Liver (tissue), 3 donors: ENCODE results near the gene LBP.

Experiments
- ATF3 ChIP-seq: IDR thresholded peaks from 2 replicates; pipeline ENCODE4 v1.6.1; 2016; ENCODE audit warnings: antibody characterized with exemption
- CTCF ChIP-seq: fragments of 150-350 bp; IDR thresholded peaks from 2 replicates; pipeline ENCODE4 v1.5.1; 2017; ENCODE audit warnings: improper control_type of control experiment, low read depth, low read length; ENCODE audit not compliant: missing input control
- FOXA1 ChIP-seq: IDR thresholded peaks from 2 replicates; pipeline ENCODE4 v1.6.1; 2016; ENCODE audit warnings: antibody characterized with exemption
- GABPA ChIP-seq, 2 donors: IDR thresholded peaks in 1 of 2; conservative IDR thresholded peaks in 1 of 2; 2 replicates each; pipeline ENCODE4 v1.6.1; 2016; ENCODE audit warnings: antibody characterized with exemption in 2 of 2, mild to moderate bottlenecking in 1 of 2, moderate library complexity in 1 of 2
- JUND ChIP-seq, 2 donors: IDR thresholded peaks; 2 replicates each; pipeline ENCODE4 v1.6.1; 2016; ENCODE audit warnings: antibody characterized with exemption in 2 of 2
- MAX ChIP-seq: IDR thresholded peaks from 2 replicates; pipeline ENCODE4 v1.6.1; 2016; ENCODE audit warnings: antibody characterized with exemption
- RAD21 ChIP-seq, 2 donors: IDR thresholded peaks; 2 replicates each; pipeline ENCODE4 v1.6.1; 2016; ENCODE audit warnings: antibody characterized with exemption in 2 of 2, mild to moderate bottlenecking in 2 of 2
- REST ChIP-seq: IDR thresholded peaks from 2 replicates; pipeline ENCODE4 v1.6.1; 2016; ENCODE audit warnings: antibody characterized with exemption, mild to moderate bottlenecking
- RXRA ChIP-seq, 2 donors: IDR thresholded peaks; 2 replicates each; pipeline ENCODE4 v1.6.1; 2017 to 2018; ENCODE audit warnings: antibody characterized with exemption in 2 of 2, mild to moderate bottlenecking in 1 of 2
- SP1 ChIP-seq: IDR thresholded peaks from 2 replicates; pipeline ENCODE4 v1.6.1; 2018; ENCODE audit warnings: antibody characterized with exemption, mild to moderate bottlenecking
- TAF1 ChIP-seq: conservative IDR thresholded peaks from 2 replicates; pipeline ENCODE4 v1.6.1; 2016; ENCODE audit warnings: antibody characterized with exemption, mild to moderate bottlenecking
- YY1 ChIP-seq: IDR thresholded peaks from 2 replicates; pipeline ENCODE4 v1.6.1; 2016; ENCODE audit warnings: antibody characterized with exemption, mild to moderate bottlenecking
- donor health status: healthy.
- donor health status: healthy.

GRCh38 chr20:38311491-38311890 is 34.8 kb upstream of the LBP start:
- TF ChIP-seq TAF1 (no peak), CTCF (no peak), REST (no peak), RXRA (IDR thresholded peaks at IDR 0.05) (no peak), MAX (no peak), RAD21 (IDR thresholded peaks at IDR 0.05) (no peak), SP1 (no peak), JUND (IDR thresholded peaks at IDR 0.05) (no peak), ATF3 (no peak), GABPA (IDR thresholded peaks at IDR 0.05 in 1 of 2, conservative IDR thresholded peaks at IDR 0.05 in 1 of 2) (no peak), FOXA1 (no peak), YY1 (no peak)
